GM20000 (cell line): ENCODE measurements around the gene KDF1.
"Not testable (repeated sequence)": the region's sequence is repeated elsewhere in the genome, so short reads cannot be mapped to it uniquely, and the experiment has no call there.

Experiments
- DNase-seq: peaks from one replicate; pipeline ENCODE4 v3.0.0; 2012; ENCODE audit warnings: low spot score
- TF ChIP-seq, protein P1 (sequence below): IDR thresholded peaks from 2 replicates; pipeline ENCODE4 v1.5.1; 2012; ENCODE audit warnings: mild to moderate bottlenecking, control low read depth; ENCODE audit errors: extremely low read depth, missing control alignments

KDF1 gene

DNA sequence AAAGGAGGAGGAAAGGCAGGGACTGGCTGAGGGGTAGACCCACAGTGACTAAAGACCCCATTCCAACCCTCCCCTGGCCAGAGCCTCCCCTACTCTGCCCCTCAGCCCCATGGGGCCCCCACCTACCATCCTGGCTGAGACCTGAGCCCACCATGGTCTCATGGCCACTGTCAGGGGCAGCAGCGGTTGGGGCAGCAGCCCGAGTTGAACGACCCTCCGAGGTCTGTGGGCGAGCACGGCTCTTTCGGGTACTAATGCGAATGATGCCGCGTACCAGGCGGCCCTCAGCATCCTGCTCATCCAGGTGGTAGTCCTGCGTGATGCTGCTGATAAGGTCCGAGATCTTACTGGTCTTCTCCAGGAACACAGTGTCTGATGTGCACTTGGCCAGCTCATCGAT lies 9.1 kb downstream of the KDF1 start:
- DNase-seq = no peak
- TF ChIP-seq, protein P1, sequence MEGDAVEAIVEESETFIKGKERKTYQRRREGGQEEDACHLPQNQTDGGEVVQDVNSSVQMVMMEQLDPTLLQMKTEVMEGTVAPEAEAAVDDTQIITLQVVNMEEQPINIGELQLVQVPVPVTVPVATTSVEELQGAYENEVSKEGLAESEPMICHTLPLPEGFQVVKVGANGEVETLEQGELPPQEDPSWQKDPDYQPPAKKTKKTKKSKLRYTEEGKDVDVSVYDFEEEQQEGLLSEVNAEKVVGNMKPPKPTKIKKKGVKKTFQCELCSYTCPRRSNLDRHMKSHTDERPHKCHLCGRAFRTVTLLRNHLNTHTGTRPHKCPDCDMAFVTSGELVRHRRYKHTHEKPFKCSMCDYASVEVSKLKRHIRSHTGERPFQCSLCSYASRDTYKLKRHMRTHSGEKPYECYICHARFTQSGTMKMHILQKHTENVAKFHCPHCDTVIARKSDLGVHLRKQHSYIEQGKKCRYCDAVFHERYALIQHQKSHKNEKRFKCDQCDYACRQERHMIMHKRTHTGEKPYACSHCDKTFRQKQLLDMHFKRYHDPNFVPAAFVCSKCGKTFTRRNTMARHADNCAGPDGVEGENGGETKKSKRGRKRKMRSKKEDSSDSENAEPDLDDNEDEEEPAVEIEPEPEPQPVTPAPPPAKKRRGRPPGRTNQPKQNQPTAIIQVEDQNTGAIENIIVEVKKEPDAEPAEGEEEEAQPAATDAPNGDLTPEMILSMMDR = no peak

DNA sequence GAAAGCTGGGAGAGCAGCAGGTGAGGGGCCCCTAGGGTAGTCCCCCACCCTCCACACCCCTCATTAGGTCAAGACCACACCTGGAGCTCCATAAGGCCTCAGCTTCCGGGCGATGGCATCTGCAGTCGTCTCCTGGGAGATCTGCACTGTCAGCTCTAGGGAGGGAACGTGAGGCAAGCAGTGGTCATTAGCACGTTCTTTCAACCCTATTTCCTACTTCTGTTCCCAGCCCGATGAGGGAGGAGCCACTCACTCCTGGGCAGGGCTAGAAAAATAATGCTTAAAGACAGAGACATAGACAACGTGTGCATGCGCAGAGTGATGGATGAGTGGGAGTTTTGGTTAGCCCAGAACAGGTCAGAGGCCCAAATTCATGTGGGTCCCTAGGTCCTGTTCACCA lies 9.7 kb downstream of the KDF1 start:
- no peak for DNase-seq
- TF ChIP-seq, protein P1 = no peak

DNA sequence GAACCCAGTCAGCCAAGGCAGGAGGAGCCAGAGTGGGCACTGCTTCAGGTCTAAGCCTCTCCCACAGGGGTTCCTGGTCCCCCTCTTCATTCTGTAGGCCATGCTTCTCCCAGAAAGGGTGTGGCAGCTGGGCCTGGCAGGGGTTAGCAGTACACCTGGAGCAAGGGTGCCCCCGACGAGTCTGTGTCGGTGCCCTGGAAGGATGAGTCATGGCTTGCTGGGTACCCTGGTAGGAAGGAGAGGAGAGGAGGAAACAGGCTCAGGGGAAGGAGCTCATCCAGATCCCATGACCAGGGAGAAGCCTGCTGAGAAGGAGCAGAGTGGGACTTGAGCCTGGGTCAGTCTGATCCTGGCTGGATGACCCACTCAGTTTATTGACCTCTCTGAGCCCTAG lies 10.3 kb downstream of the KDF1 start:
- TF ChIP-seq, protein P1 = no peak
- DNase-seq = no peak

DNA sequence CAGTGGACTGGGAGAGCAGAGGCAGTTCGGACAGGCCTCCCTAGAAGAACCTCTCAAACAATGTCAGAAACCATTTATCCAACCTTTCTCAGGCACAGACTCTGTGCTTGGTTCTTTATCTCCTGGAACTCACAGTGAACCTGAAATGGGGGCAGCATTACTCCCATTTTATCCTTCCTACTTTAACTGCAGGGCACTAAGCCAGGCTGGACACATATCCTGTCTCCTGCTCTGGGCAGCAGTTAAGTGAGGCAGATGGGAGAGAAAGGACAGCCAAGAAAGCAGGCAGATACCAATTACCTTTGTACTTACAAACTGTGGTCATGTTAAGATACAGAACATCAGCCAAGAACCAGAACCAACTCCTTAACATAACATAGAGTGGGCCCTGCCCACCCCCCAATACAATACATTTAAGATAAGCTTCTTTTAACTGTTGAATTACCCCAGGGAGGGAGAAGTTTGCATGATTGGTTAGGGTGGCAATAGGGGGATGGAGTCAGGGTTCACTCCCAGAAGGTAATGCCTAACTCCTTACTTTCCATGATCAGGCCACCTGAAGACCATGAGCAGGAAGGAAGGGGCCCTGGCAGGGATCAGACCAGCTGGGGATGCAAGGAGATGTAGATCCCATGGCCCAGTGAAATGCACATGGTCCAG lies 10.9 kb downstream of the KDF1 start:
- DNase-seq = no peak

DNA sequence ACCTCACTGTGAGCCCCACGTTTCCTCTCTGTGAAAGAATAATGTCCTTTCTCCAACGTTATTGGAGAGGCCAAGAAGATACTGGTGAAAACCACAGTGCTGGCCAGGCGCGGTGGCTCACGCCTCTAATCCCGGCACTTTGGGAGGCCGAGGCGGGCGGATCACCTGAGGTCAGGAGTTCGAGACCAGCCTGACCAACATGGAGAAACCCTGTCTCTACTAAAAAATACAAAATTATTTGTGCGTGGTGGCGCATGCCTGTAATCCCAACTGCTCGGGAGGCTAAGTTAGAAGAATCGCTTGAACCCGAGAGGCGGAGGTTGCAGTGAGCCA lies 11.6 kb downstream of the KDF1 start:
- DNase-seq = not testable (repeated sequence)

More for the DNA sequence above, 10.9 kb downstream of the KDF1 start:
- TF ChIP-seq, protein P1 = no peak

DNA sequence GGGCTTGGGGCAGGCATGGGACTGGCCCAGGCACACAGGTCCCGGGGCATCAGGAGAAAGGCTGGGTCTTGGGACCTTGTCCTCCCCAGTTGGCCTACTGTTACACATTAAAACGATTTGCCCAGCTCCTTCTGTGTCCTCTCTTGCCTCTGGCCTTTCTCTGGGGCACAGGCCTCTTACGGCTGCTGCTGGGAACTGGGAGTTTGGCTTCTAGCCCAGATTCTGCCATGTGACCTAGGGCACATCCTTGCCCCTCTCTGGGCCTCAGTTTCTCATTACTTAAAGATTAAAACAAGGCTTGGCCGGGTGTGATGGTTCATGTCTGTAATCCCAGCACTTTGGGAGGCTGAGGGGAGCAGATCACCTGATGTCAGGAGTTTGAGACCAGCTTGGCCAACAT lies 14.0 kb downstream of the KDF1 start:
- TF ChIP-seq, protein P1 = no peak
- no peak for DNase-seq

DNA sequence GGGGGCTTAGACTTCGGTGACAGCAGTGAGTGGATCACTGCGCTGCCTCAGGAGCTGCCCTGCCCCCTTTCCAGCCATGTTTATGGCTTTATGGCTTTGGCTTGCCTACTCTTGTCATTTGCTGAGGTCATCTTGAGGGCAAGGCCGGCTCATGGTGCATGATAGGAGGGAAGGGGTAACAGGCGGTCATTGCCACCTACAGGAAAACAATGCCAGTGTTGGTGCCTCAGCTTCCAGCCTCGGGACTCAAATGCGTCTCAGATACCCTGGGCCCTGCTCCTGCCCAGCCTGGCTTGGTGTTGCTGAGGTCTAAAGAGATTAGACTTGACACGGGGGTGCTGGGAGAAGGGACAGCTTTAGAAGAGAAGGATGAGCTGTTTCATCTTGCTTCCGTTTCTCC lies 14.5 kb downstream of the KDF1 start:
- TF ChIP-seq, protein P1 = no peak
- DNase-seq = no peak

DNA sequence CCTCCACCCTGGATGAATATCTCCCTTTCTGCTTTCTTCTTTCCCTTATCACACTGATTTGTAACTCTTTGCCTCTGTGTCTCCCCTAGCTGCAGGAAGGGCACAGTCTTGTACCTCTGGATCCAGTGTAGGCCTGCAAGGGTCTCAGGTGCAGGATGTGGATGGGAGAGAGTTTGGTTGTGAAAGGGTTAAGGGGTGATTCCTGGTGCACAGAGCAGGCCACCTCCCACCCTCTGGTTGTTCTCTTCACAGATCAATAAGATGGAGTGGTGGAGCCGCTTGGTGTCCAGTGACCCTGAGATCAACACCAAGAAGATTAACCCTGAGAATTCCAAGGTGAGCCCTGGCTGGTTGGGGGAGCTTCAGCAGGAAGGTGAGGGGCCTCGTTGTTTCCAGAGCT lies 15.1 kb downstream of the KDF1 start:
- DNase-seq = no peak
- TF ChIP-seq, protein P1 = no peak
